ENCODE measurements around the gene SLC18A3. TPM values are rescaled to one million over a fixed set of nuclear protein-coding genes. Genes with fewer than 3 reads are reported as not detected.

Gene SLC18A3
- polyA plus RNA-seq, 2 donors = not detected

GRCh38 chr10:49614242-49615198, 4.4 kb downstream of the SLC18A3 start:
- Histone ChIP-seq H3K4me1 (ENCODE audit: control insufficient read depth in 2 of 2, insufficient read depth in 2 of 2, low read length in 1 of 2) (peaks cover 7 to 17% of the 10 kb centered on the region in 2 donors), H3K36me3 (ENCODE audit: control insufficient read depth in 2 of 2, insufficient read depth in 2 of 2, low read length in 1 of 2) (no peaks in the 10 kb centered on the region), H3K4me3 (ENCODE audit: low read depth in 1 of 2, low read length in 2 of 2) (no peak overlapping the region), H3K9me3 (ENCODE audit: control insufficient read depth in 2 of 2, insufficient read depth in 1 of 2, low read depth in 1 of 2, low read length in 1 of 2) (peaks cover 2 to 19% of the 10 kb centered on the region in 2 donors), H3K27me3 (ENCODE audit: control insufficient read depth in 1 of 2, insufficient read depth in 2 of 2, low read length in 2 of 2) (peaks cover 13 to 44% of the 10 kb centered on the region in 2 donors), H3K27ac (ENCODE audit: low read depth in 2 of 2, low read length in 1 of 2) (no peak overlapping the region)
- WGBS, 2 donors = 5 to 6% methylated on average over 43 to 49 of the region's 49 CpGs

GRCh38 chr10:49615213-49615612, 5.1 kb downstream of the SLC18A3 start:
- H3K4me1 ChIP-seq (ENCODE audit: control insufficient read depth in 2 of 2, insufficient read depth in 2 of 2, low read length in 1 of 2) = peaks cover 7 to 17% of the 10 kb centered on the region in 2 donors
- 58 to 62% methylated on average over 5 of the region's 5 CpGs for WGBS, 2 donors
- peaks cover 2 to 19% of the 10 kb centered on the region in 2 donors for H3K9me3 ChIP-seq (ENCODE audit: control insufficient read depth in 2 of 2, insufficient read depth in 1 of 2, low read depth in 1 of 2, low read length in 1 of 2)
- H3K36me3 ChIP-seq (ENCODE audit: control insufficient read depth in 2 of 2, insufficient read depth in 2 of 2, low read length in 1 of 2) = no peaks in the 10 kb centered on the region
- no peak overlapping the region for H3K27ac ChIP-seq (ENCODE audit: low read depth in 2 of 2, low read length in 1 of 2)
- no peak overlapping the region for H3K4me3 ChIP-seq (ENCODE audit: low read depth in 1 of 2, low read length in 2 of 2)
- peaks cover 15 to 41% of the 10 kb centered on the region in 2 donors for H3K27me3 ChIP-seq (ENCODE audit: control insufficient read depth in 1 of 2, insufficient read depth in 2 of 2, low read length in 2 of 2)

GRCh38 chr10:49615721-49616120, 5.6 kb downstream of the SLC18A3 start:
- Histone ChIP-seq H3K27ac (ENCODE audit: low read depth in 2 of 2, low read length in 1 of 2) (no peak overlapping the region), H3K4me1 (ENCODE audit: control insufficient read depth in 2 of 2, insufficient read depth in 2 of 2, low read length in 1 of 2) (peaks cover 2 to 13% of the 10 kb centered on the region in 2 donors), H3K36me3 (ENCODE audit: control insufficient read depth in 2 of 2, insufficient read depth in 2 of 2, low read length in 1 of 2) (no peaks in the 10 kb centered on the region), H3K4me3 (ENCODE audit: low read depth in 1 of 2, low read length in 2 of 2) (no peak overlapping the region), H3K27me3 (ENCODE audit: control insufficient read depth in 1 of 2, insufficient read depth in 2 of 2, low read length in 2 of 2) (peaks cover 11 to 36% of the 10 kb centered on the region in 2 donors), H3K9me3 (ENCODE audit: control insufficient read depth in 2 of 2, insufficient read depth in 1 of 2, low read depth in 1 of 2, low read length in 1 of 2) (peaks cover 2 to 17% of the 10 kb centered on the region in 2 donors)
- WGBS, 2 donors = 66 to 73% methylated on average over 5 of the region's 5 CpGs

GRCh38 chr10:49616421-49617101, 6.5 kb downstream of the SLC18A3 start:
- 69 to 72% methylated on average over 6 of the region's 6 CpGs for WGBS, 2 donors
- Histone ChIP-seq H3K9me3 (ENCODE audit: control insufficient read depth in 2 of 2, insufficient read depth in 1 of 2, low read depth in 1 of 2, low read length in 1 of 2) (peaks cover 2 to 8% of the 10 kb centered on the region in 2 donors), H3K27ac (ENCODE audit: low read depth in 2 of 2, low read length in 1 of 2) (no peak overlapping the region), H3K36me3 (ENCODE audit: control insufficient read depth in 2 of 2, insufficient read depth in 2 of 2, low read length in 1 of 2) (no peaks in the 10 kb centered on the region), H3K4me1 (ENCODE audit: control insufficient read depth in 2 of 2, insufficient read depth in 2 of 2, low read length in 1 of 2) (peaks cover 0 to 5% of the 10 kb centered on the region in 2 donors), H3K4me3 (ENCODE audit: low read depth in 1 of 2, low read length in 2 of 2) (no peak overlapping the region), H3K27me3 (ENCODE audit: control insufficient read depth in 1 of 2, insufficient read depth in 2 of 2, low read length in 2 of 2) (peaks cover 6 to 28% of the 10 kb centered on the region in 2 donors)

- WGBS, 2 donors = 44 to 46% methylated on average over 7 of the region's 7 CpGs
- no peak overlapping the region for H3K27ac ChIP-seq (ENCODE audit: low read depth in 2 of 2, low read length in 1 of 2)
- H3K36me3 ChIP-seq (ENCODE audit: control insufficient read depth in 2 of 2, insufficient read depth in 2 of 2, low read length in 1 of 2) = no peaks in the 10 kb centered on the region
- no peak overlapping the region for H3K4me3 ChIP-seq (ENCODE audit: low read depth in 1 of 2, low read length in 2 of 2)
- peaks cover 6 to 22% of the 10 kb centered on the region in 2 donors for H3K27me3 ChIP-seq (ENCODE audit: control insufficient read depth in 1 of 2, insufficient read depth in 2 of 2, low read length in 2 of 2)
- no peaks in the 10 kb centered on the region for H3K4me1 ChIP-seq (ENCODE audit: control insufficient read depth in 2 of 2, insufficient read depth in 2 of 2, low read length in 1 of 2)
- peaks cover 0 to under 1% of the 10 kb centered on the region in 2 donors for H3K9me3 ChIP-seq (ENCODE audit: control insufficient read depth in 2 of 2, insufficient read depth in 1 of 2, low read depth in 1 of 2, low read length in 1 of 2)
Observed at GRCh38 chr10:49617121-49618020, 7.3 kb downstream of the SLC18A3 start.

- no peaks in the 10 kb centered on the region for H3K36me3 ChIP-seq (ENCODE audit: control insufficient read depth in 2 of 2, insufficient read depth in 2 of 2, low read length in 1 of 2)
- H3K27me3 ChIP-seq (ENCODE audit: control insufficient read depth in 1 of 2, insufficient read depth in 2 of 2, low read length in 2 of 2) = peaks cover 8 to 9% of the 10 kb centered on the region in 2 donors
- H3K4me3 ChIP-seq (ENCODE audit: low read depth in 1 of 2, low read length in 2 of 2) = no peak overlapping the region
- H3K4me1 ChIP-seq (ENCODE audit: control insufficient read depth in 2 of 2, insufficient read depth in 2 of 2, low read length in 1 of 2) = no peaks in the 10 kb centered on the region
- no peak overlapping the region for H3K27ac ChIP-seq (ENCODE audit: low read depth in 2 of 2, low read length in 1 of 2)
- WGBS, 2 donors = 78 to 79% methylated on average over 2 of the region's 2 CpGs
- no peaks in the 10 kb centered on the region for H3K9me3 ChIP-seq (ENCODE audit: control insufficient read depth in 2 of 2, insufficient read depth in 1 of 2, low read depth in 1 of 2, low read length in 1 of 2)
Observed at GRCh38 chr10:49618821-49619220, 8.7 kb downstream of the SLC18A3 start.

- Histone ChIP-seq H3K4me3 (ENCODE audit: low read depth in 1 of 2, low read length in 2 of 2) (no peak overlapping the region), H3K27me3 (ENCODE audit: control insufficient read depth in 1 of 2, insufficient read depth in 2 of 2, low read length in 2 of 2) (peaks cover 7 to 9% of the 10 kb centered on the region in 2 donors), H3K27ac (ENCODE audit: low read depth in 2 of 2, low read length in 1 of 2) (no peak overlapping the region), H3K9me3 (ENCODE audit: control insufficient read depth in 2 of 2, insufficient read depth in 1 of 2, low read depth in 1 of 2, low read length in 1 of 2) (no peaks in the 10 kb centered on the region), H3K4me1 (ENCODE audit: control insufficient read depth in 2 of 2, insufficient read depth in 2 of 2, low read length in 1 of 2) (no peaks in the 10 kb centered on the region), H3K36me3 (ENCODE audit: control insufficient read depth in 2 of 2, insufficient read depth in 2 of 2, low read length in 1 of 2) (no peaks in the 10 kb centered on the region)
- WGBS, 2 donors = 61 to 62% methylated on average over 10 of the region's 10 CpGs
Observed at GRCh38 chr10:49619613-49620012, 9.5 kb downstream of the SLC18A3 start.

- Histone ChIP-seq H3K4me1 (ENCODE audit: control insufficient read depth in 2 of 2, insufficient read depth in 2 of 2, low read length in 1 of 2) (no peaks in the 10 kb centered on the region), H3K4me3 (ENCODE audit: low read depth in 1 of 2, low read length in 2 of 2) (no peak overlapping the region), H3K9me3 (ENCODE audit: control insufficient read depth in 2 of 2, insufficient read depth in 1 of 2, low read depth in 1 of 2, low read length in 1 of 2) (no peaks in the 10 kb centered on the region), H3K27ac (ENCODE audit: low read depth in 2 of 2, low read length in 1 of 2) (no peak overlapping the region), H3K27me3 (ENCODE audit: control insufficient read depth in 1 of 2, insufficient read depth in 2 of 2, low read length in 2 of 2) (peaks cover 5 to 9% of the 10 kb centered on the region in 2 donors), H3K36me3 (ENCODE audit: control insufficient read depth in 2 of 2, insufficient read depth in 2 of 2, low read length in 1 of 2) (no peaks in the 10 kb centered on the region)
- 79 to 82% methylated on average over 12 of the region's 12 CpGs for WGBS, 2 donors
Observed at GRCh38 chr10:49620286-49620810, 10.2 kb downstream of the SLC18A3 start.
